GM12892 (cell line): ENCODE results near the gene THRSP.

Experiments used
- POLR2A ChIP-seq: IDR thresholded peaks from 2 replicates; pipeline ENCODE4 v1.6.1; 2011; ENCODE audit warnings: low read depth, low read length, control low read depth
- POLR2AphosphoS5 ChIP-seq: IDR thresholded peaks from 2 replicates; pipeline ENCODE4 v1.6.1; 2011; ENCODE audit warnings: low read depth, low read length, control low read depth
- TAF1 ChIP-seq: IDR thresholded peaks from 2 replicates; pipeline ENCODE4 v1.6.1; 2011; ENCODE audit warnings: low read depth, mild to moderate bottlenecking, control low read depth, low read length, borderline replicate concordance

- TF ChIP-seq POLR2AphosphoS5 = no peak
- TF ChIP-seq POLR2A = no peak
- no peak for TF ChIP-seq TAF1
Observed at GRCh38 chr11:78100261-78100660, 36.6 kb downstream of the THRSP start.
